Psoas muscle (tissue), 8 donors: ENCODE data around the gene DDX3Y. TPM values are rescaled to one million over a fixed set of nuclear protein-coding genes. Genes with fewer than 3 reads are reported as not detected.

Source experiments
- ATAC-seq, 4 donors: fragments of 200-7000 bp; cut with Tn5 transposase; one replicate each; pipeline ENCODE4 v1.9.1; 2020; ENCODE audit warnings: moderate library complexity in 3 of 4, mild to moderate bottlenecking in 2 of 4
- DNase-seq, 2 donors: peaks; one replicate each; pipeline ENCODE4 v3.0.0-alpha.2; 2020
- H3K27ac ChIP-seq: fragments of 200-600 bp; one replicate; pipeline ENCODE4 v1.8.0; 2022
- H3K27me3 ChIP-seq, 3 donors: fragments of 200-600 bp in 1 of 3; one replicate each; pipeline versions ENCODE4 v1.6.1 to v1.8.0; 2013 to 2022; ENCODE audit warnings: low read length in 2 of 3, mild to moderate bottlenecking in 2 of 3, moderate library complexity in 1 of 3; ENCODE audit not compliant: insufficient read depth in 3 of 3
- H3K36me3 ChIP-seq, 2 donors: fragments of 200-600 bp in 1 of 2; one replicate each; pipeline versions ENCODE4 v1.6.1 to v1.8.0; 2013 to 2022; ENCODE audit warnings: low read depth in 1 of 2, mild to moderate bottlenecking in 1 of 2, moderate library complexity in 1 of 2; ENCODE audit not compliant: insufficient read depth in 1 of 2
- H3K4me1 ChIP-seq: fragments of 200-600 bp; one replicate; pipeline ENCODE4 v1.8.0; 2022
- H3K4me3 ChIP-seq: fragments of 200-600 bp; one replicate; pipeline ENCODE4 v1.8.0; 2022; ENCODE audit warnings: mild to moderate bottlenecking
- H3K9me3 ChIP-seq: fragments of 200-600 bp; one replicate; pipeline ENCODE4 v1.8.0; 2022
- CTCF ChIP-seq: fragments of 200-600 bp; IDR thresholded peaks from one replicate; pipeline ENCODE4 v1.8.0; 2022; ENCODE audit warnings: antibody characterized with exemption
- WGBS, 3 donors: extraction: QIAGEN DNeasy Blood & Tissue Kit; methylation state at CpG; one replicate each; pipeline versions ENCODE4 v1.1.6 to v1.1.7; 2013; 5-methylcytosine and 5-hydroxymethylcytosine counted together
- intact Hi-C, 2 donors: fragments of 100-400 bp; cut with DNase I; formaldehyde crosslinking; loops; one replicate each; pipeline versions ENCODE4 v1.11.0 to v1.14.2; 2022
- long read RNA-seq, 2 donors: library from polyadenylated mRNA; unstranded; transcript quantifications; one replicate each; pipeline ENCODE4 v2.0.0, GENCODE V29; 2021
- polyA plus RNA-seq, 3 donors: library from polyadenylated mRNA; stranded (reverse); fragments of 200-250 nt; gene quantifications; one replicate each; pipeline ENCODE4 v1.2.3, GENCODE V29; 2013
- total RNA-seq, 4 donors: library from RNA; stranded (reverse); fragmentation: NEBNext Ultra II Directional in 2 of 4; extraction: Animal tissue kit (Norgen Biotek cat#: 25700) in 2 of 4; gene quantifications; one replicate each; pipeline versions ENCODE4 v1.2.1 to v1.2.4, GENCODE V29; 2021 to 2023
- donor health status: healthy with polysubstance abuse.
- donor health status: DM: no; HTN: no; CAD: no; lungs with moderate emphysema.
- donor health status: Bipolar disorder and iron deficiency.
- donor health status: healthy.
- donor health status: DM: yes; HTN: yes; CAD: no.
- donor health status: DM: no; HTN: no; CAD: no.
- donor health status: DM: no; HTN: no; CAD: no.
- donor health status: DM: yes; HTN: yes; CAD: no.

DDX3Y gene
- not detected for total RNA-seq
- 10 to 100 TPM in 2 of 3 donors, under 1 TPM in 1; 0.04 to 37.5 (median 24.7) TPM for polyA plus RNA-seq
- long read RNA-seq, donor 1: 0 reads
- long read RNA-seq, donor 2: 0 reads

GRCh38 chrY:12904618-12905516, at the start of gene DDX3Y:
TSS of gene DDX3Y (plus strand) at chrY:12904868. CDS start at chrY:12904937, 69 bp downstream.
- H3K4me3 ChIP-seq: no peak within 1 kb of the TSS
- no peak for DNase-seq
- H3K36me3 ChIP-seq: no peaks in the 10 kb centered on the region
- no peaks in the 10 kb centered on the region for H3K4me1 ChIP-seq
- no peak for TF ChIP-seq CTCF
- no peak within 1 kb of the TSS for H3K27ac ChIP-seq
- ATAC-seq: no peak
- no peaks in the 10 kb centered on the region for H3K27me3 ChIP-seq
- intact Hi-C loops: no loop called here
- WGBS, 3 donors: 0 to 2% methylated on average over 54 of the region's 54 CpGs; no CpG with 5 or more reads in 1 of the 3 donors
- no peaks in the 10 kb centered on the region for H3K9me3 ChIP-seq

- no peak overlapping the region for H3K27ac ChIP-seq
- DNase-seq: no peak
- no peak overlapping the region for H3K4me3 ChIP-seq
- no peaks in the 10 kb centered on the region for H3K9me3 ChIP-seq
- ATAC-seq: no peak
- H3K27me3 ChIP-seq: no peaks in the 10 kb centered on the region
- intact Hi-C loops: no loop called here
- no peaks in the 10 kb centered on the region for H3K36me3 ChIP-seq
- no peak for TF ChIP-seq CTCF
- H3K4me1 ChIP-seq: no peaks in the 10 kb centered on the region
These were observed 48.8 kb upstream of the DDX3Y start for GRCh38 chrY:12855791-12856275.

- intact Hi-C loops: no loop called here
- ATAC-seq (no peak), DNase-seq (no peak)
- no peaks in the 10 kb centered on the region for H3K27me3 ChIP-seq
- H3K4me3 ChIP-seq: no peak overlapping the region
- H3K4me1 ChIP-seq: no peaks in the 10 kb centered on the region
- H3K36me3 ChIP-seq: no peaks in the 10 kb centered on the region
- 80 to 82% methylated on average over 2 of the region's 2 CpGs; no CpG with 5 or more reads in 1 of the 3 donors for WGBS, 3 donors
- TF ChIP-seq CTCF: no peak
- no peaks in the 10 kb centered on the region for H3K9me3 ChIP-seq
- no peak overlapping the region for H3K27ac ChIP-seq
These were observed 36.7 kb upstream of the DDX3Y start for GRCh38 chrY:12867960-12868359.

- Histone ChIP-seq H3K9me3 (no peaks in the 10 kb centered on the region), H3K27me3 (no peaks in the 10 kb centered on the region), H3K4me3 (no peak overlapping the region), H3K36me3 (no peaks in the 10 kb centered on the region), H3K27ac (no peak overlapping the region), H3K4me1 (no peaks in the 10 kb centered on the region)
- intact Hi-C loops: no loop called here
- ATAC-seq: no peak
- no peak for TF ChIP-seq CTCF
- no peak for DNase-seq
These were observed 7.7 kb upstream of the DDX3Y start for GRCh38 chrY:12896973-12897372.
